CD4-positive, CD25-positive, alpha-beta regulatory T cell (primary cell): Measurements from ENCODE around the gene TEKT5. TPM values are rescaled to one million over a fixed set of nuclear protein-coding genes. Genes with fewer than 3 reads are reported as not detected.

ENCODE experiments used
- ATAC-seq, 2 donors: fragments of 150-1000 bp; cut with Tn5 transposase; one replicate each; pipeline ENCODE4 v1.10.0; 2021; ENCODE audit warnings: low read depth in 2 of 2, moderate number of reproducible peaks in 2 of 2, moderate library complexity in 1 of 2
- DNase-seq, 3 donors: peaks; one replicate each; pipeline versions ENCODE4 v3.0.0 to v3.0.0-alpha.2; 2012 to 2022; ENCODE audit warnings: mixed read lengths in 1 of 3
- H3K27ac ChIP-seq: one replicate; pipeline ENCODE4 v1.7.0; 2013; ENCODE audit warnings: mild to moderate bottlenecking, low read length; ENCODE audit not compliant: insufficient read depth, poor library complexity, severe bottlenecking
- H3K27me3 ChIP-seq: one replicate; pipeline ENCODE4 v1.7.0; 2013; ENCODE audit warnings: low read length; ENCODE audit not compliant: control insufficient read depth, insufficient read depth
- H3K36me3 ChIP-seq: one replicate; pipeline ENCODE4 v1.7.0; 2013; ENCODE audit warnings: mild to moderate bottlenecking, low read length, moderate library complexity; ENCODE audit not compliant: control insufficient read depth, insufficient read depth
- H3K4me1 ChIP-seq: 2 replicates; pipeline ENCODE4 v1.7.0; 2013; ENCODE audit warnings: mild to moderate bottlenecking, low read length; ENCODE audit not compliant: insufficient read depth, control insufficient read depth, poor library complexity, severe bottlenecking
- H3K4me3 ChIP-seq: one replicate; pipeline ENCODE4 v1.7.0; 2013; ENCODE audit warnings: low read depth, mild to moderate bottlenecking, low read length, moderate library complexity
- H3K9me3 ChIP-seq, 2 experiments: 1 replicate in 1 of 2; 2 replicates in 1 of 2; pipeline ENCODE4 v1.7.0; 2013; ENCODE audit warnings: low read length in 2 of 2, mild to moderate bottlenecking in 1 of 2, moderate library complexity in 1 of 2; ENCODE audit not compliant: control insufficient read depth in 2 of 2
- H3K27ac Mint-ChIP-seq, 3 donors: one replicate each; pipeline ENCODE4 v1.8.0; 2020 to 2022; ENCODE audit warnings: mild to moderate bottlenecking in 3 of 3, mixed read lengths in 3 of 3, moderate library complexity in 2 of 3
- H3K27me3 Mint-ChIP-seq: one replicate; pipeline ENCODE4 v1.8.0; 2022; ENCODE audit warnings: mild to moderate bottlenecking, mixed read lengths
- H3K36me3 Mint-ChIP-seq: one replicate; pipeline ENCODE4 v1.8.0; 2020; ENCODE audit warnings: mixed read lengths
- H3K4me1 Mint-ChIP-seq, 4 donors: one replicate each; pipeline ENCODE4 v1.8.0; 2020 to 2022; ENCODE audit warnings: mixed read lengths in 4 of 4, mild to moderate bottlenecking in 1 of 4
- H3K4me3 Mint-ChIP-seq, 4 donors: one replicate each; pipeline ENCODE4 v1.8.0; 2020 to 2022; ENCODE audit warnings: mild to moderate bottlenecking in 4 of 4, mixed read lengths in 4 of 4, moderate library complexity in 3 of 4
- H3K9me3 Mint-ChIP-seq, 7 donors: one replicate each; pipeline ENCODE4 v1.8.0; 2020 to 2022; ENCODE audit warnings: mixed read lengths in 7 of 7, mild to moderate bottlenecking in 3 of 7, moderate library complexity in 2 of 7
- polyA plus RNA-seq, 4 donors: library from polyadenylated mRNA; unstranded; fragments of 300-500 nt; fragmentation: Illumina TruSeq; gene quantifications; one replicate each; pipeline ENCODE4 v1.2.3, GENCODE V29; 2021
- total RNA-seq: library from RNA; stranded (reverse); gene quantifications from one replicate; pipeline ENCODE4 v1.2.3, GENCODE V29; 2022

TEKT5 gene
- total and polyA plus RNA-seq, 5 donors from 2014 or later = 0.24 TPM; not detected in 4

DNA sequence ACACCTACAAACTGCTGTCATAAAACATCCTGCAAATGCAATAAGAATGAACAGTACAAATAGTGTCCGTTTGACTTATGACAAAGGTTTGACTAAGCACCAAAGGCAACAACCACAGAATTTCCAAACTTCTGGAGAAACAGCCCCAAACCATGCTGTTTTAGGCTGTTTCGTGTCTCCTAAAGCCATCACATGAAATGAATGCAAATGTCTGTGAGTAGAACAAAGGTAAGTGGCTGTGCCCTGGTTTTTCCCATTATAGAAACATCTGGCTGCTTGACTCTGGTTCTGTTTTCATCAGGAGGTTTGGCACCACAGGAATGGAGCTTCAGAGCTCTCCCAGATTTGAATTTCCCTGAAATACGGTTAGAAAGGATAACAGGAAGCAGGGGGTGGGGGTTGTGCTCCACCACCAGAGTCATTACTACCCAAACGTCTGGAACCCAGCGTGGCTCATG lies 109.7 kb downstream of the TEKT5 start:
- DNase-seq (no peak), ATAC-seq (no peak)
- no peak overlapping the region for H3K27ac Mint-ChIP-seq
- H3K27me3 Mint-ChIP-seq = peaks cover 28% of the 10 kb centered on the region
- Histone ChIP-seq H3K27ac (no peak overlapping the region), H3K9me3 (no peaks in the 10 kb centered on the region), H3K4me1 (no peaks in the 10 kb centered on the region), H3K27me3 (peaks cover 4% of the 10 kb centered on the region), H3K36me3 (no peaks in the 10 kb centered on the region), H3K4me3 (no peak overlapping the region)
- peaks cover 0 to 2% (median 0%) of the 10 kb centered on the region in 4 donors for H3K4me1 Mint-ChIP-seq
- H3K9me3 Mint-ChIP-seq = peaks cover 0 to 4% (median 1%) of the 10 kb centered on the region in 7 donors
- no peaks in the 10 kb centered on the region for H3K36me3 Mint-ChIP-seq
- H3K4me3 Mint-ChIP-seq = no peak overlapping the region

DNA sequence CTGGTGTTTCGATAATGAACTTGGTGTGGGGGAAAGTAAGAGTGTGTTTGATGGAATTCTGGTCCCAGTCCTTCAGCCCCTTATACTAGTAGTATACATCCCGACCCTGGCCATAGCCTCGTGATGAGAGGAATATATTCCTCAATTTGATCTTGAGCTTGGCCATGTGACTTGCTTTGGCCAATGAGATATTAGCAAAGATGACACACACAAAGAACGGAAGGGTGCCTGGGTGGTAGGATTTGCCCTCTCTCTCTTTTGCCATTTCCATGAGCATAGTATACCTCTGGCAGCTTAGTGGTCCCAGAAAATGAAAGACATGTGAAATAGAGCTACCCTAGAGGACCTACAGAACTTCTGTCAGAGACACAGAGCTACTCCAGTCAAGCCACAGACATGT lies 111.5 kb downstream of the TEKT5 start:
- H3K36me3 ChIP-seq = no peaks in the 10 kb centered on the region
- no peak overlapping the region for H3K27ac ChIP-seq
- H3K4me1 ChIP-seq = no peaks in the 10 kb centered on the region
- Mint-ChIP-seq H3K36me3 (no peaks in the 10 kb centered on the region), H3K27me3 (peaks cover 41% of the 10 kb centered on the region), H3K4me1 (peaks cover 0 to 2% (median 0%) of the 10 kb centered on the region in 4 donors), H3K4me3 (no peak overlapping the region), H3K9me3 (peaks cover 0 to 4% (median 0%) of the 10 kb centered on the region in 7 donors), H3K27ac (no peak overlapping the region)
- ATAC-seq = no peak
- DNase-seq = no peak
- peaks cover 4% of the 10 kb centered on the region for H3K27me3 ChIP-seq
- H3K9me3 ChIP-seq = no peaks in the 10 kb centered on the region
- H3K4me3 ChIP-seq = no peak overlapping the region

DNA sequence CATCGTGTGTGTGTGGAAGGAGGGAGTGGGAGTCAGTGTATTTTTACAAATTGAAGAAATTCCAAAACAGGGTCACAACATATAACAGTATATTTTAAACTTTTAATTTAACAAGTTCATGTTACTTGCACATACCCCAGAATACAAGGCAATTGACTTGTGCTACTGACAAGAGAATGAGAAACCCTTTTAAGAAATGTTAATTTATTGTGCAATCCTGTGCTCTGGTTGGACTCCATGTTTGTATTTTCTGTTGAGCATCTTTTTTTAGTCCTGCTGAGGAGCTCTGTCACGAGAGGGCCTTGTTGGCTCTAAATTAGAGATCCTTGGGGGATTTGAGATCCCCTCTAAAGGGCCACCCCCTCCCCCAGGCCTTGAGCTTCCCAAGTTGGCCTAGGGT lies 113.2 kb downstream of the TEKT5 start:
- Mint-ChIP-seq H3K27ac (no peak overlapping the region), H3K36me3 (no peaks in the 10 kb centered on the region), H3K27me3 (peaks cover 52% of the 10 kb centered on the region)

DNA sequence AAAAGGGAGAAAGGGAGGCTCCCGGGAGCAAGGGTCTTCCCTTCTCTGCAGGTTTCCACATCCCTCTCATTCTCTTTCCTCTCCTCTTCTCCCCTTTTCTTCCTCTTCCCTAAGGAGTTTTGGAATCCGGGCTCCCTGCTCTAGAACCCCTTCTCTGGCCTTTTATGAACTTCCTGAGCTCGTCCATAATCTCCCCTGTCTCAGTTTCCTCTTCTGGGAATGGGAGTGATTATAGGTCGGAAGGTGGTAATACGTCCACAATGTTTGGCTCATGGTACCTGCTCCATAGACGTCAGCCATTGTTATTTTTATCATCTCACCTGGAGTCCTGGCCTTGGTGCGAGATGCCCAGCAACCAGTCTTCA lies 113.9 kb downstream of the TEKT5 start:
- DNase-seq = no peak
- no peak overlapping the region for H3K4me3 Mint-ChIP-seq
- ATAC-seq = no peak
- Histone ChIP-seq H3K4me3 (no peak overlapping the region), H3K4me1 (no peaks in the 10 kb centered on the region), H3K36me3 (no peaks in the 10 kb centered on the region), H3K9me3 (no peaks in the 10 kb centered on the region), H3K27ac (no peak overlapping the region), H3K27me3 (peaks cover 2% of the 10 kb centered on the region)
- H3K36me3 Mint-ChIP-seq = no peaks in the 10 kb centered on the region
- H3K27me3 Mint-ChIP-seq = peaks cover 56% of the 10 kb centered on the region
- peaks cover 0 to 2% (median 0%) of the 10 kb centered on the region in 4 donors for H3K4me1 Mint-ChIP-seq
- H3K9me3 Mint-ChIP-seq = peaks cover 0 to 4% (median 0%) of the 10 kb centered on the region in 7 donors
- no peak overlapping the region for H3K27ac Mint-ChIP-seq

More for the DNA sequence above, 113.2 kb downstream of the TEKT5 start:
- H3K4me3 Mint-ChIP-seq = peak overlapping the region in 1 of 4 donors; percentile 19
- H3K27me3 ChIP-seq = peaks cover 3% of the 10 kb centered on the region
- no peak for ATAC-seq
- H3K4me1 Mint-ChIP-seq = peaks cover 0 to 2% (median 0%) of the 10 kb centered on the region in 4 donors
- no peaks in the 10 kb centered on the region for H3K36me3 ChIP-seq
- DNase-seq = no peak
- H3K9me3 Mint-ChIP-seq = peaks cover 0 to 4% (median 0%) of the 10 kb centered on the region in 7 donors
- H3K4me3 ChIP-seq = no peak overlapping the region
- no peak overlapping the region for H3K27ac ChIP-seq
- H3K4me1 ChIP-seq = no peaks in the 10 kb centered on the region
- no peaks in the 10 kb centered on the region for H3K9me3 ChIP-seq

DNA sequence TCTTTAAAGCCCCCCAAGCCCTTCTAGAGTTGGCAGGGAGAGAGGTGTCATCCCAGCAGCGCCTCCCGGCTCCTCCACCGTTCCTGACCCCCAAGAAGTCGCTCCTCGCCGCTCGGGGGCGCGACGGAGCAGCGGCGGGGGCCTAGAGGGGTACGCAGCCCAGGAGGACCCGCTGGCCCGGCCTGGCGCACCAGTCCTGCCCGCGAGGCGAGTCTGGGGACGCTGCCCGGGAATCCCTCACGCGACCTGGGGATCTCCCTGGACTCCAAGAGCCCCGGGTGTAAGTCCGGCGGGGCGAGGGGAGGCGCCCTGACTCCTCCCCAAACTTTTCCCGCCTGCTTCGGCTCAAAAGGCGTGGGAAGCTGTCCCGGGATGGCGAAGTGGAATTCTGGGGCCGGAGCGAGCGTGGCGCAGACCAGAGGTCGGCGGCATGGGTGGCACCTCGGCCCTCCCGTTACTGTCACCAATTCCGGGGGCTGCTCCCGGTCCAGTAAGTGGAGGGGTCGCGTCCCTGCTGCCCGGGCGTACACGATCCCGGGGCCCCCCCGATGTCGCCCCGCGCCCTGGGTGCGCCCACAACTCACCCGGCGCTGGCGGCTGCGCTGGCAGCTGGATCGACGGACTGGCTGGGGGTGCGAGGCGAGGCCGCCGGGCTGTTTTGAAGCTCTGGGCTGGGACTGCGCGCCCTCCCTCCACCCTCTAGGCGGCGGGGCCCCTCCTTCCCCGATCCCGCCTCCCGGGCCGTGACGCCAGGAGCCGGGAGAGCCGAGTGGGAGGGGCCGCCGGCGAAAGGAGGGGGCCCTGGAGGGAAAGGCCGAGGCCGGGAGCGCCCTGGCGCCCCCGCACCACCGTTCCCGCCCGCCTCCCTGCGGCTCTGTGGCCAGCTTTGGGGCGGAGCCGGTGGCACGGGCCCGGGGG lies 114.5 kb downstream of the TEKT5 start, which contains the start of gene EMP2:
TSS of gene EMP2 (minus strand) at position 634 of the 918 bp plus-strand sequence. CDS start 32,981 bp downstream, outside the sequence.
- H3K4me1 Mint-ChIP-seq = peaks cover 0 to 2% (median 0%) of the 10 kb centered on the region in 4 donors
- H3K27me3 Mint-ChIP-seq = peaks cover 54% of the 10 kb centered on the region
- no peak within 1 kb of the TSS for H3K27ac Mint-ChIP-seq
- no peak for ATAC-seq
- Histone ChIP-seq H3K27ac (no peak within 1 kb of the TSS), H3K27me3 (peaks cover 2% of the 10 kb centered on the region), H3K4me3 (no peak within 1 kb of the TSS), H3K9me3 (no peaks in the 10 kb centered on the region), H3K36me3 (no peaks in the 10 kb centered on the region), H3K4me1 (no peaks in the 10 kb centered on the region)
- DNase-seq = no peak
- peak within 1 kb of the TSS in 1 of 4 donors; percentile 19 for H3K4me3 Mint-ChIP-seq
- peaks cover 0 to 4% (median 0%) of the 10 kb centered on the region in 7 donors for H3K9me3 Mint-ChIP-seq
- no peaks in the 10 kb centered on the region for H3K36me3 Mint-ChIP-seq

DNA sequence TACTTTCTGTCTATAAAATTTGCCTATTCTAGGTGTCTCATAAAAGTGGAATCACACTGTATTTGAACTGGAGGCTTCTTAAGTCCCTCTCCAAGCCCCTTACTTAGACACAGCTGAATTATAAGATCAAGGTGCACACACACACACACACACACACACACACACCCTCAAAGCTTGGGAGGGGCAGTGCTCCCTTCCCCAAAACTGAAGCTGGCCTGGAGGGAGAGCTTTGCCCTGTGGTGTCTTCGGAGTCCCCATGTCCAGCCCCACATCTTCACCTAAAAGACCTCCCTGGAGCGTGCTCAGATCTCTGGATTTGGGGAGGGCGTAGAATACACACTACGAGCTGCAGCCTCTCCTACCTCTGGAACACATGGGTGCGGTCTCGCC lies 115.2 kb downstream of the TEKT5 start:
- no peaks in the 10 kb centered on the region for H3K36me3 ChIP-seq
- no peak overlapping the region for H3K27ac ChIP-seq
- H3K4me1 Mint-ChIP-seq = peaks cover 0 to 2% (median 0%) of the 10 kb centered on the region in 4 donors
- DNase-seq (no peak), ATAC-seq (no peak)
- H3K4me3 ChIP-seq = no peak overlapping the region
- peaks cover 52% of the 10 kb centered on the region for H3K27me3 Mint-ChIP-seq
- no peaks in the 10 kb centered on the region for H3K4me1 ChIP-seq
- H3K9me3 Mint-ChIP-seq = peaks cover 0 to 4% (median 0%) of the 10 kb centered on the region in 7 donors
- H3K27me3 ChIP-seq = peaks cover 2% of the 10 kb centered on the region
- H3K36me3 Mint-ChIP-seq = no peaks in the 10 kb centered on the region
- no peaks in the 10 kb centered on the region for H3K9me3 ChIP-seq
- no peak overlapping the region for H3K4me3 Mint-ChIP-seq
- H3K27ac Mint-ChIP-seq = no peak overlapping the region

DNA sequence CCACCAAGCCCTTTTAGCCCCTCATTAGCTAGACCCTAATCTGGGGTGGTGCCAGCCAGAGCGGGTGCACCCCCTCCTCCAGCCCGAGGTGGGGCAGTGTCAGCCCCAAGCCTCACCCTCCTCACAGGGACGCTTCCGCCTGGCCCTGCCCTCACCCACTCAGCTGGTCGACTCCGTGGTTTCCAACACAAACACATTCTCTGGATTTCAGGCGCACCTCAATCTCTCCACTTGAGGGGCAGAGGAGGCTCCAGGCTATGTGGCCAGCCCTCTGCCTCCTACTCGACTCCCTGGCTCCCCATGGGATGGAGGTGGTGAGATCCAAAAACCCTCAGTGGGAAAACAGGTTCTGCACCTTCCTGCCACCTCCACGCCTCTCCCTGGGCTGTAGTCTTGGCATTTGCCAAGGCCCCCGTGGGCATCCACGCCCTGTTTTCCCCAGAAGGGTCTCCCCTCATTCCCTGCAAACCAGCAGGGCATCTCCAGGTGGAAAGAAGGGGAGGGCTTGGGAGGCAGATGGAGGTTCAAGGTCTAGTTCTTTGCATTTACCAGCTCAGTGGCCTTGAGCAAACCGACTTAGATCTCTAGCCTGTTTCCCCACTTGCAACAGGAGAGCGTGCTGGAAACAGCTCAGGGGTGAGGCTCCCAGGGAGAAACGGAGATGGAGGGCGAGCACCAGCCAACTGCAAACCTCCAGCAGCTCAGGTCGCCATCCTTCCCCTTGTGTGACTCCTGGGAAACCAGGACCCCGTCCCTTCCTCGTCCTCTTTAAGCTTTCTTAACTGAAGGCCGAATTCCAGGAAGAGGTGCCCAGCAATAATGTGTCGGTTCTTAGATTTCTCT lies 116.0 kb downstream of the TEKT5 start:
- DNase-seq (no peak), ATAC-seq (no peak)
- Mint-ChIP-seq H3K4me1 (peaks cover 0 to 2% (median 0%) of the 10 kb centered on the region in 4 donors), H3K27ac (no peak overlapping the region), H3K9me3 (peaks cover 0 to 4% (median 0%) of the 10 kb centered on the region in 7 donors), H3K27me3 (peaks cover 54% of the 10 kb centered on the region), H3K36me3 (no peaks in the 10 kb centered on the region), H3K4me3 (no peak overlapping the region)
- H3K4me3 ChIP-seq = no peak overlapping the region
- H3K36me3 ChIP-seq = no peaks in the 10 kb centered on the region
- H3K27ac ChIP-seq = no peak overlapping the region
- peaks cover 2% of the 10 kb centered on the region for H3K27me3 ChIP-seq
- no peaks in the 10 kb centered on the region for H3K9me3 ChIP-seq
- no peaks in the 10 kb centered on the region for H3K4me1 ChIP-seq
